Measurements from ENCODE around the gene HPSE2. TPM values are rescaled to one million over a fixed set of nuclear protein-coding genes. Genes with fewer than 3 reads are reported as not detected.
A peak's percentile ranks its signal among the peaks of the same experiment; 100 is the strongest.

The HPSE2 gene
- total RNA-seq, 1 donor from 2014 or later, result not detected

DNA sequence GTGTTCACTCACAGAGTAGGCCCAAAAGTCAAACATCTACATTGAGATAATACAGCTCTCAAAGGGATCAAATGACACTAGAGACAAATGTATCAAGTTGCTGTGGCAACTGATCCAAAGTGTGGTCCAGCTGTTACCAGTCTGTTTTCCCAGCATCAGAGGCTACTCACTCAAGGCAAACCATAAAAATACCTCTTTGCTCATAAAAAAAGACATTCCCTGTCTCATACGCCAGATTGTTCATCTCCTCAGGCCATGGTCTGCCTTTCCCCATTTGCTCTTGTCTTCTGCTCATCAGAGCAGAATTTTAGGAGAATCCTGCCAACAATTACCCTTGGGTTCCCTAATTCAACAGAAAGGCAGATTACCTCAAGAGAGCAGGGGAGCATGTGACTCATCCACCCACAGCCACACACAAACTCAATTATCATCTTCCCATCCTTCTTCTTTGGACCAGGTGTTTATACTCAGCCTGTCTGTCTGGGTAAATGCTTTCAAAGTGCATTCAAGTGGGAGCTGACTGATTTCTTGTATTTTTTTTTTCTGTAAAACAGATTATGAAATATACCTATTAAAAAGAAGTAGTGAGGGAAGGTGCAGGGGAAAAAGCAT is 562.4 kb downstream of the HPSE2 start:
- no peak for DNase-seq (ENCODE audit: low read depth)
- Histone ChIP-seq H3K36me3 (ENCODE audit: control insufficient read depth, insufficient read depth, low read length) (no peaks in the 10 kb centered on the region), H3K4me3 (ENCODE audit: low read depth, low read length) (no peak overlapping the region), H3K27me3 (ENCODE audit: control insufficient read depth, insufficient read depth, low read length) (no peaks in the 10 kb centered on the region)
- no peak for TF ChIP-seq CTCF (IDR thresholded peaks at IDR 0.05; ENCODE audit: insufficient read depth, low read length, poor library complexity, severe bottlenecking)

GRCh38 chr10:98667081-98667480 is 568.6 kb downstream of the HPSE2 start:
- Histone ChIP-seq H3K36me3 (ENCODE audit: control insufficient read depth, insufficient read depth, low read length) (no peaks in the 10 kb centered on the region), H3K27me3 (ENCODE audit: control insufficient read depth, insufficient read depth, low read length) (no peaks in the 10 kb centered on the region), H3K4me3 (ENCODE audit: low read depth, low read length) (no peak overlapping the region)
- DNase-seq (ENCODE audit: low read depth), result no peak
- TF ChIP-seq CTCF (IDR thresholded peaks at IDR 0.05; ENCODE audit: insufficient read depth, low read length, poor library complexity, severe bottlenecking), result no peak

DNA sequence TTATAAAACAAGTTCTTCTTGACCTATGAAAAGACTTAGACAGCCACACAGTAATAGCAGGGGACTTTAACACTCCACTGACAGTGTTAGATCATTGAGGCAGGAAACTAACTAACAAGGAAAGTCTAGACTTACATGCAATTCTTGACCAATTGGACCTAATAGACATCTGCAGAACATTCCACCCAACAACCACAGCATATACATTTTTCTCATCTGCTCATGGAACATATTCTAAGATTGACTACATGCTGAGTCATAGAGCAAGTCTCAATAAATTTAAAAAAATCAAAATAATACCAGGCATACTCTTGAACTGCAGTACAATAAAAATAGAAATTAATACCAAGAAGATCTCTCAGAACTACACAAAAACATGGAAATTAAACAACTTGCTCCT is 569.4 kb downstream of the HPSE2 start:
- H3K4me3 ChIP-seq (ENCODE audit: low read depth, low read length), result no peak overlapping the region
- H3K27me3 ChIP-seq (ENCODE audit: control insufficient read depth, insufficient read depth, low read length), result no peaks in the 10 kb centered on the region
- DNase-seq (ENCODE audit: low read depth), result no peak
- H3K36me3 ChIP-seq (ENCODE audit: control insufficient read depth, insufficient read depth, low read length), result no peaks in the 10 kb centered on the region
- no peak for TF ChIP-seq CTCF (IDR thresholded peaks at IDR 0.05; ENCODE audit: insufficient read depth, low read length, poor library complexity, severe bottlenecking)

- Histone ChIP-seq H3K36me3 (ENCODE audit: control insufficient read depth, insufficient read depth, low read length) (no peaks in the 10 kb centered on the region), H3K27me3 (ENCODE audit: control insufficient read depth, insufficient read depth, low read length) (no peaks in the 10 kb centered on the region), H3K4me3 (ENCODE audit: low read depth, low read length) (no peak overlapping the region)
- peak; percentile 68 for TF ChIP-seq CTCF (IDR thresholded peaks at IDR 0.05; ENCODE audit: insufficient read depth, low read length, poor library complexity, severe bottlenecking)
- DNase-seq (ENCODE audit: low read depth), result no peak
Measured at GRCh38 chr10:98664329-98665042, 571.2 kb downstream of the HPSE2 start.

- no peak for TF ChIP-seq CTCF (IDR thresholded peaks at IDR 0.05; ENCODE audit: insufficient read depth, low read length, poor library complexity, severe bottlenecking)
- H3K4me3 ChIP-seq (ENCODE audit: low read depth, low read length), result no peak overlapping the region
- DNase-seq (ENCODE audit: low read depth), result no peak
- no peaks in the 10 kb centered on the region for H3K36me3 ChIP-seq (ENCODE audit: control insufficient read depth, insufficient read depth, low read length)
- no peaks in the 10 kb centered on the region for H3K27me3 ChIP-seq (ENCODE audit: control insufficient read depth, insufficient read depth, low read length)
Measured at GRCh38 chr10:98659951-98660350, 575.7 kb downstream of the HPSE2 start.

DNA sequence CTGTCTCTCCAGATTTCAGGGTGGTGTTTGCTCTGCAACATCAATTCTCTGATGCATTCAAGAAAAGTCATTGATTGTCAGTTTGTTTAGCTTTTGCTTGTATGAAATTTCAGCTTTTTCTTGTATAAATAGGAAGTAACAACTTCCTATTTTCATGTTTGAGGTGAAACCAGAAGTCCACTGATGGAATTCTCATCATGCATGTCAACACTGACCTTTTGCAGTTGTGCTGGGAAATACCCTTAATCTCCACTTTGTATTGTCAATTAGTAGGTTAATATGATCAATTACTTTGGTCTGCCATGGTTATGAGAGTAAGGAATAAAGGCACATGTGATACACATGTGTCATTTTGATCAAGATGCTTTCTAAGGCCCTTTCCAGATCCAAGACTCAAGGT is 580.2 kb downstream of the HPSE2 start:
- DNase-seq (ENCODE audit: low read depth), result no peak
- TF ChIP-seq CTCF (IDR thresholded peaks at IDR 0.05; ENCODE audit: insufficient read depth, low read length, poor library complexity, severe bottlenecking), result no peak
- no peaks in the 10 kb centered on the region for H3K27me3 ChIP-seq (ENCODE audit: control insufficient read depth, insufficient read depth, low read length)
- no peak overlapping the region for H3K4me3 ChIP-seq (ENCODE audit: low read depth, low read length)
- H3K36me3 ChIP-seq (ENCODE audit: control insufficient read depth, insufficient read depth, low read length), result no peaks in the 10 kb centered on the region
